Suppressor macrophage treated with lipopolysaccharide for 4 hours (primary cell): ENCODE results near the gene MSL3B.

Source experiments
- DNase-seq: peaks from one replicate; pipeline ENCODE4 v3.0.0-alpha.2; 2020

Gene MSL3B

DNA sequence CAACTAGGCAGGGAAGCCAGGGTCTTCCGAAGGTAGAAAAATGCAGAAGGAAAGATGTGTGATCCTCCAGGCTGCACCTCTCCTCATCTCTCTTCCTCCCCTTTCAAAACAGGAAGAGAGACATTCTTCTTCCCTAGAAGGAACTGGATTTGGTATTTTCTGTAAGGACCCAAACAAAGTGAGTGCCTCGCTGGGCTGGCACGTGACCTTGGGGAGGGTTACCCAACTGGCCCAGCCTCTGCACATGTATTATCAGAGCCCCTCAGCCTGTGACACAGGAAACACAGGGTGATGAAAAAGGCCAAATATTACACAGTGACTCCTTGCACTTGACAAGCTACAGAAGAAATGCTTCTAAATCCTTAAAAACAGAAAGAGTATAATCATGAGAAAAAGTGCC, 16.1 kb downstream of the MSL3B start:
- DNase-seq = peak; percentile 49

DNA sequence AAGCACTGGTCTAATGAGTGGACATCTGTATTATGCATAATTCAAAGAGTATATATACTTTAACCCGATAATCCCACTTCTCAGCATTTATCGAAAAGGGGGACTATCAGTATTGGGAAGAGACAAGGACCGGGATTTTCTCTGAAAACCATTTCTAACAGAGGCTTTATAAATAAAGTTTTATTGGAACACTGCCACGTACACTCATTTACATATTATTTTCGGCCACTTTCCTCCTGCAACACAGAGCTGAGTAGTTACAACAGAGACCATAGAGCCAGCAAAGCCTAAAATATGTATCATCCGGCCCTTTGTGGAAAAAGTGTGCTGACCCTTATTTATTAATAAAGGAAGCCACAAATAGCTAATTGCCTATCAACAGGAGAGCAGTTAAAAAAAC, 17.0 kb downstream of the MSL3B start:
- no peak for DNase-seq

DNA sequence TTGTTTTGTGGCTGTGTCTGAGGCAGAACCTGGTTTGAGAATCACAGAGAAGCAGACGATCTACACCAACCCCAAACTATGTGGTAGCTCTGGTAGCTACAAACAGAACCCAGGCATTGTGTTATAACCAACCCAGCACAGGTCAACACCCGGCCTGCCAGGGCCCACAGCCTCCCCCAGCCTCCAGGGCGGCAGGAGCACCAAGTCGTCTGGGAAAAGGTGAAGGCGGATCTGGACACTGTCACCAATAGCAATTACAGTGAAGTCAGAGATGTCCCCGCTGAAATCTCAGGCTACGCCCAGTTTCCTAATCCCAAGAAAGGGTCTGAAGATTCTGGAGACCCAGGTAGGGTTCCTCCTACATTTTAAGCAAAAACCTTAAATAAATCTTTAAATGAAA, 17.4 kb downstream of the MSL3B start:
- DNase-seq = no peak

DNA sequence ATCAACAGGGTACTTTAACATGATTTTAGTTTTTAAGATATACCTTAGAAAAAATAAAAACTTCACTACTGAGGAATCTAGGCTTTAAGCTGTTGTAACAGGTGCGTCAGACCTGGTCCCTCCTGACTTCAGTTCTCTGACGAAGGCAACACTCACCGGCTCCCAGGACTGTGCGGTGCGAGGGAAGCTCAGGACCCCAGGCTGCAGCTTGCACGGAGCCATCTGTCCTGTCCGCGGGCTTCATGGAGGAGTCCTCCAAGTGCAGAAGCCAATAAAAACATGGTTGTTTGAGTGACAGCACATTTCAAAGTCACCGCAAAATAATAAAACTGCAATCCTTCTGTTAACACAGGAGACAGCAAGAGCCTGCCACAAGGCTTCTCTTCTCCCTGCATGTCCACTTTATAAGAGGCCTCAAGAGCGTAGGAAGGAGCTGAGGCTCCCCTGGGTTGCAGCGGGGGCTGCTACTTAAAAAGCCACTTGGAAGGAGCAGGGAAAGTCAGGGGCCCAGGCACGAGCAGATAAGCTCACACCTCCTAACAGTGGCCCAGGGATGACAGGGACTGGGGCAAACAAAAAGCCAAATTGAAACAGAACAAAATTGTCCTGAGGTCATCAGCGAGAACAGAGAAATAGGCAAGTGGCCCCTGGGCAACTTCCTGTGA, 18.4 kb downstream of the MSL3B start:
- DNase-seq = no peak

DNA sequence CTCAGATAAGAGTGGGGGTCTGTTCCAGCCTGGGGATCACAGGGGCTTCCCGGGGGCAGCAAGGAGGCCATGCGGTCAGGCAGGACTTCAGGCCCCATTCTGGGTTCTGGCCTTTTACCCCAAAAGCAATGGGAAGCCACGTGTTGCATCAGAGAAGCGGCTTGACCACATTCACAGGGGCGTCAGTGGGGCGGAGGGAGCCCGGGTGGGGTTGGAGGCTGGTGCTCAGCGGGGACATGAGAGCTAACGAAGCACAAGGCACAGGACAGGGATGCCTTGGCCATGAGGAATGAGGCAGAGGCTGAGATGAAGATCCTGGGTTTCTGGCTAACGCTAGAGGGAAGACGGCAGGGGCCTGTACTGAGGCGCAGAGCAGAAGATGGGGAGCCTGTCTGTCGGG, 19.9 kb downstream of the MSL3B start:
- DNase-seq = no peak

DNA sequence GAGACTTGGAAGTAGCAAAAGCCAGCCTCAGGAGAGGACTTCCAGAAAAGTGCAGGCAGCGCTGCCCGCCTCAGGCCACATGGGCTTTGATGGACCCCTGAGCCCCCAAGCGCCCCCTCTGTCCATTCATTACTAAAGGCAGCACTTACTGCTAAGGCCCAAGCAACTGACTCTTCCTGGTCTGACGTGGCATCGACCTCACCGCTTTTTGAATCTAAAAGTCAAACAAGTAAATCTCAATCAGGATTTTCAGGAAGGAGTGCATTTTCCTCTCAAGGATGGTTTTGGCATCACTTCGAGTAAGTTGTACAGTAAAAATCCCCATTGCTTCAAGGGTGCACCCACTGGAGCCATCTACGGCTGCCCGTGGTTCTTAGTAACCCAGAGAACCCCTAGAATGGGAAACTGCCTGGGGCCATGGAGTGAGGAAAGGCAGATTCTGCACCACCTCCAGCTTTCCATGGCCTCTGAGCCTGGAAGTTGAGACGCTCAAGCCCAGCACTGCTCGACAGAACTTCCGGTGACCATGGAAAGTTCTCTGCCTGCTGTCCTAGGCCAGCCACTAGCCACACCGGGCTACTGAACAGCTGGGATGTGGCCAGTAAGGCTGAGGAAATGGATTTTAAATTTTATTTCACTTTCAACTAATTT, 20.8 kb downstream of the MSL3B start:
- DNase-seq = no peak

DNA sequence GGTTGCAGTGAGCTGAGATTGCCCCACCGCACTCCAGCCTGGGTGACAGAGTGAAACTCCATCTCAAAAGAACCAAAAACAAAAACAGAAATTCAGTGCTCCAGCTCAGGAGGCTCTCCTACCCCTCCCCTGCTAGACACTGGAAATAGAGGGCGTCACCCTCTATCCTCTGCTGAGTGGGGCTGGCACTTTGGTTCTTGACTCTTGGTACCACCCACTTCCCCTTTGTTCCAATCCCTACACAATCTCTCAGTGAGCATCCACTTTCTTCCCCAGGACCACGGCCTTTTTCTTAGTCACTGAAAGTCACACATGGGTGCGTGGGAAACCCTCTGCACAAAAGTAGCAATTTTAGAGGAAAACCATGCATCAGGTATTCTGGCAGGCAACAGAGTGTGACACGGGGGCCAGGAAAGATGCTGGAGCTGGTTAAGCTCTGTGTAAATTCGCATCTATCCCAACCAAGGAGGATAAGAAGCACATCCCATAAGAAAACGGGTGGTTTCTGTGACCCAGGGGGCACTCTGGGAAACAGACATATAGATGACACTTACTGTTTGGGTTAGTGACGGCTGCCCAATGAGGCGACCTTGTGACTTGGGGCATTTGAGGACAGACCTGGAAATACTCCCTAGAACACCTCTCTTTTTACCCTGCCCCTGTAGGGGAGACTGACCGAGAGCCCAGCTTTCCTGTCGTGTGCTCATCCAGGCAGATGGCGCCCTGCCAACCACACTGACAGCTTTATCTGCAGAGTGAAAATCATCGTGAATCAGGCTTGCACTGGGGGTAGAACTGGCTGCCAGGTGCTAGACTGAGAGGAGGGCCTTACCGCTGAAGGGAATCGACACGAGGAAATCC, 21.6 kb downstream of the MSL3B start:
- DNase-seq = no peak

DNA sequence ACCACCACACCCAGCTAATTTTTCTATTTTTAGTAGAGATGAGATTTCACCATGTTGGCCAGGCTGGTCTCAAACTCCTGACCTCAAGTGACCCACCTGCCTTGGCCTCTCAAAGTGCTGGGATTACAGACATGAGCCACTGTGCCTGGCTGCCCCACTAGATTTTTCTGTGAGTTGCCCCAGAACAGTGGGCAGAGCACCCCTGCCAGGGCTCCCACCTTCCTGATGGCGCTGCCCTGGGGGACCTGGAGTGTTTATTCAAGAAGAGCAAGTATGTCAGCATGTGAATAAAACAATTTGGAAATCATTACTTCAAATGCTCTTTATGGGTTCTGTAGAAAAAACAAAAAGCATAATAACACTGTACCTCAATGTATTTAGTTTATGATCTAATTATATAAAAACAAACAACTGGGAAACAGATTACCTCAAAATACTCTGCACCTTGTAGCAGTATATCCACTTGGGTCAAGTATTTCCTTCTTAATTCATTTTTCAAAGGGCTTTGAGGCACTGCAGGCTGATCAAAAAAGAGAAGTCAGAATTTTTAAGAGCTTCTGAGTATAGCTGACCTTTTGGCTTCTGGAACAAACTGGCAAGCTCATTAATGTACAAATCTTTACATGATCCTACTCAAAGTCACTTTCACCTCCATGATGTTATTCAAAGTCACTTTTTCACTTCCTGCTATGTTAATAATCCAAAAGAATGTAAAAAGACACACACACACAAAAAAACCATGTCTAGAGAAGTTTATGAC, 22.7 kb downstream of the MSL3B start:
- peak; percentile 27 for DNase-seq

DNA sequence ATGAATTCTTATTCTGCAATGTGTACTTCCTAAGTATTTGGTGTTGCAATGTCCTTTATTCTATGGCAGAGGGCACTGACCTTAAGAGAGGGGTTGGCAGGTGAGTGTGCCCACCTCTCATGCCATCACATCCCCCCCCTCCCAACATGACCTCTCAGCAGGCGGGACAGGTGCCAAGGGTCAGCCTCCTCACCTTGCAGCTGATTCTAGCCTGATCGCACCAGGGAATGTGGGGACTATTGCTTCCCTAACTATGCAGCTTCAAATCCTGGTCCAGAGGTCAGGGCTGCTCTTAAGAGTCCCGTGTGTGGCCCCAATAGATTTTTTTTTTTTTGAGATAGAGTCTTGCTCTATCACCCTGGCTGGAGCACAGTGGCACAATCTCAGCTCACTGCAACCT, 23.4 kb downstream of the MSL3B start:
- DNase-seq = no peak

DNA sequence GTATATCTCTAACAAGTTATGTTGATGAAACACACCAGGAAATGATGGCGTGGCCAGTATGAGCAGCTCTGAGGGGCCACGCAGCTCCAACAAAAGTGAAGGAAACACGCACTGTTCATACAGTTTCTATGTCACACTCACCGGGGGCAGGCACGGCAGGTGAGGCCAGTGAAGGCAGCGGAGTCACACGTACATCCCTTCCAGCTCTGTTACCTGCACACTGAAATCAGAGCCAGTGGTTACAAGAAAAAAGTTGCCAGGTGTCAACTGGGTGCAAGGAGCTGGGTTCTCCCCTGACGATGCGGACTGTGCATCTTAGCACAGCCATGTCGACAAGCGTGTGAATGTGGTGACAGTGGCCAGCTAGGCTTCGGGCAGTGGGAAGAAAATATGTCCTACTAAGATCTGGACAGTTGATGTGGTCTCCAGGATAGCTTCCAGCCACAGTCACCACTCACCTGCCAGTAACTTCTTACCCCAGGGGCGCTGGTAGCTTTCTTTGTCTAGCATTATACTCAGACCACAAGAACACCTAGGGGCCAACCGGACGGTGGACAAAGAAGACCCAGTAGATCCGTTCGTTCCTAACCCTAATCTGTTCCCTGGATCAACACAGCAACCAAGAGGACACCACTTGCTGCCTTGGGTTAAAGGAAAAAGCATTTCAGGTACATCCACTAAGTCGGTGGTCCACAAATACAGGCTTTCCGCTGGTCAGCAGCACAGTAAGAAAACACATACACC, 23.9 kb downstream of the MSL3B start:
- no peak for DNase-seq

DNA sequence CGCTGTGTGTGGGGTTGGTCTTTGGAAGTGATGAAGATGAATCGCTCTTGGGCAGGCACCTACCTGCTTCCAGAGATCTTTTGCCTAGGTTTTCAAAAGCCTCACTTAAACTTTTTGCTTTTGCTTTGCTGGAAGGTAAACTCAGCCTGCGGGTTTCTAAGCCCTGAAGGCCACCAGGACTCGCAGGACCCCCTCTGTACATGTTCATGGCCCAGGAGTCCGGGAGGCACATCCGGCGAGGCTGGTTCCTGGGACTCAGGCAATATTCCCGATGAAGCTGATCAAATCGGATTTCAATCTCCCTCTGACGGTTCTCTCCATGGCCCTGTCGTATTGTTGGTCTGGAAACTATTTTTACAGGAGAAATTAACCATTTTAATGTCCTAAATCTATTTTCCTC, 27.0 kb downstream of the MSL3B start:
- DNase-seq = no peak

DNA sequence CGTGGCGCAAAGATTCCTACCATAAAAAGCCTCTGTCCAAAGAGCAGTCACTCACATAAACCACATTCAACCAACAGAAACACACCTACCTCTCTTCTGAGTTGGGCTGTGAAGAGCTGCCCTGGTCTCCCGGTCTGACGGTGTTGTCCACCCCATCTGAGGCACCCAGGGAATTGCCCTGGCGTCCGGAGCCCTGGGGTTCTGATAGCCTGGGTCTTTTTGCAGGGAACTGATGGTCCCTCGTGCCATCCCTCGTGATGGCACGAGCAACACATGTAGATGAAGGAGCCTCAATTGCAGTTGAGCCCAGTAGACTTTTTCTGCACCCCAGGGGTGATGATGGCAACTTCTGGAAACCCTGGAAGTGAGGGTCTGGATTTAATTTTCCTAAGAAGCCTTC, 27.7 kb downstream of the MSL3B start:
- no peak for DNase-seq

DNA sequence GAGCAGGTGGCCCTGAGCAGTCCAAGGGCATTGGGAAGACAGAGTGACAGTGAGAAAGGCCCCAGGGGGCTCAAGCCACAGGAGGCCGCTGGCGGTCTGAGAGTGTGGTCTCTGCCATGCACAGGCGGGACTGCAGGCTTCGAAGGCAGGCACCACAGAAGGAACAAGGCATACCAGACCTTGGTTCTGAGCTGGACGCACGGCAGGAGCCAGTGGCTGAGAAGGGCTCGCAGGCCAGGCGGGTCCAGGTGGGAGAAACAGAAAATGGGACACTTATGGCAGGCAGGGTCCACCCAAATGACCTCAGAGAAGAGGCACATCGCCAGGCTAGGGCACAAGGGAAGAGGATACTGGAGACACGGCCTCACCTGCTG, 28.8 kb downstream of the MSL3B start:
- no peak for DNase-seq

DNA sequence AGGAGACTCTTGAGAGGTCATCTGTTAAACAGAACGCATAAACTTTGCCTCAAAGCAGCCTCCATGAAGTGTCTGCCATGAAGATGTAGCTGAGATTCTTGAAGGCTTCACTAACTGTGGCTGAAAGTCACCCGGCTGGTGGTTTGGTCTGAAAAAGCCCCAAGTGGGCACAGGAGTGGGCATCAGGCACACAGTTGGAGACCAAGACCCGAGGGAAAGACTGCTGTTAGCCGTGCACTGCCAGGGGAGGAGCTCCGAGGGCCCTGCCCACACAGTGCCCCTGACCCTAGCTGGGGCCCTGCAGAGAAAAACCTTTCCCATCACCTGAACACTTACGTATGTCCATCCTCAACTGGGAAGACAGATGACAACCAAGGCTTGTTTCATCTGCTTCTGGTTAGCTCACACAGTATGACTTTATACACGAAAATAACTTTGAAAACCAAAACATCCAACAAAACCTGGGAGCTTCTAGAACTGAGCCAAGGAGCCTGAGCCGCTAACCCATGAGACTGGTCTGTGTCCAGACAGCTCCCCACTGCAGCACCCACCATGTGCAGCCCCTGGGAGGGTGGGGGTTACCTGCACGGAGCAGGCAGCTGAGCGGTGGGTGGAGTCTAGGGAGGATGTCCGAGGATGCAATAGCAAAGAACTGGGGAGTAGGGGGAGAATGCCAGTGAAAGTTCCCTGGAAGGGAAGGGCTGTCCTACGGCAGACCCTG, 29.3 kb downstream of the MSL3B start:
- no peak for DNase-seq

DNA sequence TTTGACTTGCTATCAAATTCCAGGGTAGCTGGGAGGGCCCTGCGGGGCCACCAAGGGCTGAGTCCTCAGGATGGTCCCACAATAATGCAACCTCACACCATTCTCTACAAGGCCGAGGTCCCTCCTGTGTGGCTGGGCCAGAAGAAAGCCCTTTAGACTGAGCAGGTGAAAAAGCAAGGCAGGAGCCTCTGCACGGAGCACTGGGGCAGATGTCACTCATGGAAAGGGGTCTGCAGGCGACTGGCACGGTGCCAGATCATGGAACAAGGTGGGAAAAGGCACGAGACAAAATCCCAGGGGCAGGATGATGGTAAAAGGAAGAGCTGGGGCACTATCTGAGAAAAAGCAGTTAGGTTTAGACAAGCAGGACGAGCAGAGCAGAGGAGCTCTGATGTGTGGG, 29.9 kb downstream of the MSL3B start:
- DNase-seq = no peak

DNA sequence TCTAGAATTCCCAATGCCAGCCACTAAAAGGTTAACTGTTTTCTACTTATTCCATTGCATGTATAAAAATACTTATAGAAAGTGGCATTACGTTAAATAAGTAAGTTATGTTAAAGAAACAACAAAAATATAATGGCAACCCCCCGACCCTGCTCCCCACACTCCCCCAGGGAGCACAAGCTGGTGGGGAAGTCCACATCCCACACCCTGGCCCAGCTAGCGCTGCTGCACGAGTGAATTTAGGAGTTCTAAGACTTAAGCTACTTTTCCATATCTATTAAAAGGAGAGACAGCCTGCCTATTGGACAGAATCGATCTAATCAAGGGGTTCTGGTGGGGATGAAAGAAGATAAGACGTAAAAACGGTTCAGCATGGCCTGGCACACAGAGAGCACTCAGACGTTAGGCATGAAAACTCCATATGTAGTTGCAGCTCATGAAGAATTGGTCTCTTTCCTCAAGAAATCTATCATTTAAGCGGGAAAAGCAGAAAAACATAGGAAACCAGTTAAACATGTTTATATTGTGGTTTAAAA, 30.4 kb downstream of the MSL3B start:
- no peak for DNase-seq

DNA sequence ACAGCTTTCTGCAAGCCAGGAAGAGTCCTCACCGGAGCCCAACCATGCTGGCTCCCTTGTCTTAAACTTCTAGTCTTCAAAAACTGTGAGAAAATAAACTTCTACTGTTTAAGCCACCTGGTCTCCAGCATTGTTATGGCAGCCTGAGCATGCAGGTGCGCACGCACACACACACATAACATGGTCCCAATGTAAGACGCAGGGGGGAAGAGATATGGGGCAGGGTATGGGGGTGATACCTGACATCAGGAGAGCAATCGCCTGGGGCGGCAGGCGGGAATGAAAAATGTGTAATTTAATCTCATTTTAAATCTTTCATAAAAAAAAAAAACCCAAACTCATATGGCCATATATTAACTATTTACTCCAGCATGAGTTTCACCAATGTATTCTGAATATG, 31.8 kb downstream of the MSL3B start:
- no peak for DNase-seq

DNA sequence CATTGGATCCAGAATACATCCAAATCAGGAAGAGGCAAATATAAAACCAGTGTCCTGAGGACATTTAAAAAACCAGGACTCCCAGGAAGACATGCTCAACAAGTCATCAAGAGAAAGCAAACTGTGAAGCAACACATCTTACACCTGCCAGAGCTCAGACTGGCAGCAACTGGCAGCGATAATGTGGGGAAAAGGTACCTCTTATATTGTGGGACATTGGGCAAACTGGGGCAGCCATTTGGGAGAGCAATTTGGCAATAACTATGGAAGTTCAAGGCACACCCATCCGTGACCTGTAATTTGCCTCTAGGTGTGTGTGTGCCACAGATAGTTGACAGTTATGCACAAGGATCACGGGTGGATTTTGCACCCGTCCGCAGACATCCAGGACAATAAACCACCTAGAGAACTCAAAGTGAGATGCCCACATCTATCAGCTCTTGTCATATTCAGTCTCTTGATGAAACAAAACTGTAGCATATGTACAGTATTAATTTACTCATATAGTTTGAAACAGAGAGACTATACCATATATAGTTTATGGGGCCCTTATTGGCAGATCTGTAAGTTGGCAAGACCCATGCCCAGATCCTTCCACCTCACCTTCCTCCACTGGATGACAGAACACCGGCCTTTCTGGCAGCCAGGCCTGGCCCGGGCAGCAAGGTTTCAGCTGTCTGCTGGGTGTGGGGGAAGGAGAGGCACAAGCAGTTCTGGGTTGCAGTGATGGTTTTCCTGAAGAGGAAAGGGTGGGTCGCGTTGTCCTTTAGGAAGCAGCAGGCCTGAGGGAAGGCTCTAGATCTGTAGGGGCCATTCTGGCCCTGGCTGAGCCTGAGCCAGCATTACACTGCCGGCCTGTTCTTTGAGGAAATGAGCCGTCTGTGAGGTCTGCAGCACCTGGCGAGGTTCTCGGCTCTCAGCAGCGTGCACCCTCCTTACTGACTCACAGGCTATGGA, 32.7 kb downstream of the MSL3B start:
- DNase-seq = no peak

DNA sequence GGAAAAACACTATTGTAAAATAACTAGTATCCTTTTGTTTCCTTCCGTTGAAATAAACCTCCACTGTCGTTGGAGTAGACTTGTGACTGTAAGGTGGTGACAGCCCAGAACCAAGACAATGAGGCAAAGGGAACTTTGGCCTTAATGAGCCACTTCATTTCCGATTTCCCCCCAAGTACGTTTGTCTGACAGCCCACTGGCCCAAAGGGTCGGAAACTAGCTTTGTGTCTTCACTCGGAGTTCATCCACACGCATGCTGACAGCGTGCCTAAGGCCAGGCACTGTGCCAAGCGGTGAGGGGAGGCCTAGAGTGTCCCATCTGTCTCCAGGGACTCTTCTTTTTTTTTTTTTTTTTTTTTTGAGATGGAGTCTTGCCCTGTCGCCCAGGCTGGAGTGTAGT, 34.8 kb downstream of the MSL3B start:
- DNase-seq = no peak

DNA sequence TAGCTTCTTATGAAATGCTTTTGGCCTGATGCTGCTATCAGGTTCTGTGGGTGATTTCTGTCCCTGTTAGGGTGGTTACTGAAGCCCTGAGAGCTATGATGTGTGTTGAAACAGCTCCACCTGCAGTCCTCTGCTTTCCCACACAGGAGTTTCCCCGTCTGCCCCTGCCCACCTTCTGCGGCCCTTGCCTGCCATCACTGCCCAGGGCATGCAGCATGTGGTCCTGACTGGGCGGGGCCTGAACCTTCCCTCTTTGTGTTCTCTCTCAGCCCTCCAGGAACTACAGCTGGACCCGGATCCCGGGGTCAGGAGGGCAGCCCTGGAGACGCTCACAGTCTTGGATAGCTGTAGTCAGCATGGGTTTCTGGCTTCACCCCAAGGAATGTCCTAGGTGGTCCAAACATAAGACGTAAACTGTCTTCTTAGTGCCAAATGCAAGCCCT, 35.3 kb downstream of the MSL3B start:
- DNase-seq = no peak
